Measurements from ENCODE around the gene ALG8.
"Not testable (repeated sequence)": the region's sequence is repeated elsewhere in the genome, so short reads cannot be mapped to it uniquely, and the experiment has no call there.

Gene ALG8

DNA sequence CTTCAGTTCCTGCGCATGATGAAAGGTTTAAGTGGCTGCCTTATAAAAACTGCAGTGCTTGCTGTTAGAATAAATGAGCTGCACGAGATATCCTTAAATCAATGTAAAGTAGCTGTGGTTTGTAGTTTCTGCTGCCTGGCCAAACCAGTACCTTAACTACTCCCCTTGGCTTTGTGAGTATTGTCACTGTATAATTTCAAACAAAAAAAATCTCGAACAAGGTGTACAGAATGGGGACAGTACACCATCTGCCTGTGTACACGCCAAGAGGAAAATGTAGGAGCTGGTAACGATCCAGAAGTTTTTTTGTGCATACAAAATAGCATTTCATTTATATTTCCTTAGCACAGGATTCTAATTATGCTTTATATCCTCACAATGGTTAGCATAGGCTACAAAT lies 39.2 kb downstream of the ALG8 start:
- DNase-seq = no peak

GRCh38 chr11:78099666-78100065 lies 39.8 kb downstream of the ALG8 start:
- no peak for DNase-seq

DNA sequence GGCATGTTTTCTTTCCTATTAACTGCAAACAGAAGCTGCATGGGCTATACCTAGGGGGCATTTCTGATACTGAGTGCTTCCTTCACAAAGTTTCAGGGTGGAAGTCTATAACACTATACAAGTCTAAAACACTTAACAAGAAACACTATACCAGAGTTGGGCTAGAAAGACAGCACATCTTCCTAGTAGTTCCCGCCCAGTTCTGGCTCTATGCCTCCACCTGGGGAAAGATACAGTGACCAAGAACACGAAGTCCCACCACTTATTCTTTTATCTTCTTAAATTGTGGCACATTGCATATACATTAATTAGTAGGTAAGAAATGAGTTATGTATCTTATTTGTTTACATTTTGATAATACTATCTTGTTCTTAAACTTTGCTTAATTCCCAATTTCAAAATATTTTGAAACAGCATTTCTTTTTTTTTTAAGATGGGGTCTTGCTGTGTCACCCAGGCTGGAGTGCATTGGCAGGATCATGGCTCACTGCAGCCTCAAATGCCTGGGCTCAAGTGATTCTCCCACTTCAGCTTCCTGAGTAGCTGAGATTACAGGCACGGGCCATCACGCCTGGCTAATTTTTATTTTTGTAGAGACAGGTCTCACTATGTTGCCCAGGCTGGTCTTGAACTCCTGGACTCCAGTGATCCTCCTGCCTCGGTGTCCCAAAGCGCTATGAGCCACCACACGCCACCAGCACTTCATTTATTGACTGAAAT lies 41.6 kb downstream of the ALG8 start:
- DNase-seq = no peak

GRCh38 chr11:78094250-78094649 lies 45.2 kb downstream of the ALG8 start:
- DNase-seq = no peak

- not testable (repeated sequence) for DNase-seq
These were observed 52.8 kb downstream of the ALG8 start for GRCh38 chr11:78086521-78087074.

GRCh38 chr11:78085972-78086371 lies 53.5 kb downstream of the ALG8 start:
- no peak for DNase-seq

DNA sequence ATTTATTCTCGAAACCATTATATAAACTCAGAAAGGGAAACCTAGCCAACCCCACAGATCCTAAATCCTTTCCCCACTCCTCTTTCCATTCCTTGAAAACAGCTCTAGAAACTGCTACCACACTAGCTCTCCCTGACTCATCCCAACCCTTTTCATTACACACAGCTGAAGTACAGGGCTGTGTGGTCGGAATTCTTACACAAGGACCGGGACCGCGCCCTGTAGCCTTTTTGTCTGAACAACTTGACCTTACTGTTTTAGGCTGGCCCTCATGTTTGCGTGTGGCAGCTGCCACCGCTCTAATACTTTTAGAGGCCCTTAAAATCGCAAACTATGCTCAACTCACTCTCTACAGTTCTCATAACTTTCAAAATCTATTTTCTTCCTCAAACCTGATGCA lies 54.9 kb downstream of the ALG8 start:
- DNase-seq = not testable (repeated sequence)

- no peak for DNase-seq
These were observed 56.4 kb downstream of the ALG8 start for GRCh38 chr11:78083021-78083420.

DNA sequence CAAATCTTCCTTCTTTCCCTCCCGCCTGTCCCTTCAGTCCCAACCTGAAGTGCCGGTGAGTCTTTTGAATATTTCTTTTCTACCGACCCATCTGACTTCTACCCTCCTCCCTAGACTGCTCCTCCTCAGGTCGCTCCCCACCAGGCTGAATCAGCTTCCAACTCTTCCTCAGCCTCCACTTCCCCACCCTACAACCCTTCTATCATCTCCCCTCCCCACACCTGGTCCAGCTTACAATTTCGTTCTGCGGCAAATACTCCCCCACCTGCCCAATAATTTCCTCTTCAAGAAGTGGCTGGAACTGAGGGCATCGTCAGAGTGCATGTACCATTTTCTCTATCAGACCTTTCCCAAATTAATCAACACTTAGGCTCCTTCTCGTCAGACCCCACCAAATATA lies 57.3 kb downstream of the ALG8 start:
- no peak for DNase-seq

DNA sequence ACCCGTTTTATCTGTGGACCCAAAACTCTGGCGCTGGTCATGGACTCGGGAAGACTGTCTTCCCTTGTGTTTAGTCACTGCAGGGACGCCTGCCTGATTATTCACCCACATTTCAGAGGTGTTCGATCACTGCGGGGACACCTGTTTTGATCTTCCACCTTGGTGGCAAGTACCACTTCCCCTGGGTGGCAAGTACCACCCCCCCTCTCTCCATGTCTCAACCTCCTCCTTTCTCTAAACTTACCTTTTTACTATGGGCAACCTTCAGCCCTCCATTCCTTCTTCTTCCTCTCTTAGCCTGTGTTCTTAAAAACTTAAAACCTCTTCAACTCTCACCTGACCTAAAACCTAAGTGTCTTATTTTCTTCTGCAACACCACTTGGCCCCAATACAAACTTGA lies 57.8 kb downstream of the ALG8 start:
- DNase-seq = no peak

DNA sequence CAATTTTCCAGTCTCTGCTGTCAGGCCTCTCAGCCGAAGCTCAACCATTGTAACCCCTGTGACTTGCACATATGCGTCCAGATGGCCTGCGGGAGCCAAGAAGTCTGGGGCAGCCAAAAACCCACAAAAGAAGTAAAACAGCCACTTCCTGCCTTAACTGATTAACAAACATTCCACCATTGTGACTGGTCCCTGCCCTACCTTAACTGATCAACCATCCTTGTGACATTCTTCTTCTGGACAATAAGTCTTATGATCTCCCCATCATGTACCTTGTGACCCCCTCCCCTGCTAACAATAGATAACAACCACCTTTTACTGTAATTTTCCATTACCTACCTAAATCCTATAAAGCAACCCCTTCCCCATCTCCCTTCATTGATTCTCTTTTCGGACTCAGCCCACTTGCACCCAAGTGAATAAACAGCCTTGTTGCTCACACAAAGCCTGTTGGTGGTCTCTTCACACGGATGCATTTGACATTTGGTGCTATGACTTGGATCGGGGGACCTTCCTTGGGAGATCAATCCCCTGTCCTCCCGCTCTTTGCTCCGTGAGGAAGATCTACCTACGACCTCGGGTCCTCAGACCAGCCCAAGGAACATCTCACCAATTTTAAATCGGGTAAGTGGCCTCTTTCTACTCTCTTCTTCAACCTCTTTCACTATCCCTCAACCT lies 58.5 kb downstream of the ALG8 start:
- DNase-seq = no peak

DNA sequence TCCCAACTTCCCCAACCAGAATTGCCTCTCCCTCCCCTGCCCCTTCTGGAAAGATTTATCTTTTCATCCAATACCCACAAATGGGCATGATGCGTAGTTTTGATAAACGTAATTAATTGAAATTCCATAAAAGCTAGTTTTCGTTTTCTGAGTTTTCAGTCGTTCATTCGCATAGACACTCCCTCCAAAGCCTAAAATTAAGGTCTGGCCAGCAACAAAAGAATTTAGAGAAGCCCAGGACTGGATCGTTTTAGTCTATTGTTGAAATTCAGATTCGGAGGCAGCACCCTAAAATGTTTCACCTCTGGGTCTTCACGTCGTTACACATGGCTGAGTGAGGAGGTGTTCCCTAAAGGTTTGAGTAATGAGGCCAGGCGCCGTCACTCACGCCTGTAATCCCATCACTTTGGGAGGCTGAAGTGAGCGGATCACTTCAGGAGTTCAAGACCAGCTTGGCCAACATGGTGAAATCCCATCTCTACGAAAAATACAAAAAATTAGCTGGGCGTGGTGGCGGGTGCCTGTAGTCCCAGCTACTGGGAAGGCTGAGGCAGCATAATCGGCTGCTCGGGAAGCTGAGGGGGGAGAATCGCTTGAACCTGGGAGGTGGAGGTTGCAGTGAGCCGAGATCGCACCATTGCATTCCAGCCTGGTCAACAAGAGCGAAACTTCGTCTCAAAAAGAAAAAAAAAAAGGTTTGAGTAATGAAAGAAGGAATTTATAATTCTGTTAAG lies 59.2 kb downstream of the ALG8 start:
- no peak for DNase-seq

DNA sequence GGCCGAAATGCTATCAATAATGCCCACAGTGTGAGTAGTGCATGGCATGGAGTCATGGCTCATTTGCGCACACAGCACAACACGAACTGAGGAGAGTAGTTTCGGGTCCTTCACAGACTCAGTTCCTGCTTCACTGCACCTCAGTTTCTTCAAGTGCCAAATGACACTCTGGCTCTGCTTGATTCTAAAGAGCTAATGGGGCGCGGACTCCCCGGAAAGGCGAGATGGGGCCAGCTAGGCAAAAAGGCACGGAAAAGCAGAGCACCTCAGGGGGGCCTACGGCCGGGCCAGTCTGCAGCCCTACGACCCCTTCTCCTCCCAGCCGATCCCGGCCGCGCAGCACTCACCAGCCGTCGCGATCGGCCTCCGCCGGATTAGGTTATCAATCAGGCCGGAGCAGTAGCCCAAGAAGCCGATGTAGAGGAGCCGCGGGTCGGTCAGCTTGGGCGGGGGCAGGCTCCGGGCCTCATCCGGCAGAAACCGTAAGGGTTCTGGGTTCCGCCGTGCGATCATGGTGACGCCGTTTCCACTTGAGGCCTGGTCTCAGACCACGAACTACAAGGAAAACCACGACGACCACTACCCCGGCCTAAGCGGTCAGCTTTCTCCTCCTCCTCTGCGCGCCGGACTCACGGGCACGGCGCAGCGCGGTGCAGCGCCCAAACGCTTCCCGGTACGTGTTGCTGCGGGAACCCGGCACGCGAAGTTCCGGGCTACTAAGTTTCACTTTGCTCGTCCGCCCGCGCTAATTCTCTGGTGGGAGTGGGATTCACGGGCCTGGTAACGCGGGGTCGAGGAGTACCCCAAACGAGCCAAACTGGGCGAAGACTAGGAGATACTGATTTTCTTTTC lies 60.0 kb downstream of the ALG8 start, which contains the start of gene NDUFC2:
NDUFC2 (minus strand) TSS at position 631 of the 852 bp plus-strand sequence; CDS start at position 513, 118 bp downstream.
- DNase-seq = peak; percentile 89

GRCh38 chr11:78078218-78079167 lies 60.9 kb downstream of the ALG8 start:
- DNase-seq = no peak

DNA sequence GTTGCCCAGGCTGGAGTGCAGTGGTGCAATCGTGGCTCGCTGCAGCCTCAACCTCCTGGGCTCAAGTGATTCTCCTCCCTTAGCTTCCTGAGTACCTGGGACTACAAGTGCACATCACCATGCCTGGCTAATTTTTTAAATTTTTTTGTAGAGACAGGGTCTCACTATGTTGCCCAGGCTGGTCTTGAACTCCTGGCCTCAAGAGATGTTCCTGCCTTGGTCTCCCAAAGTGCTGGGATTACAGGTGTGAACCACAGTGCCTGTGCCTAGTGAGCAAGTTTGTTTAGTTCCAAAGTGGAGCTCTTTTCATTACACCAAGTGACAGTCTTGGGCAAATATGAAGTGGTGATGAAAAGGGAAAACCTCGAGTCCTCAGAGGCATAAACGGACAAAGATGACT lies 61.8 kb downstream of the ALG8 start:
- DNase-seq = not testable (repeated sequence)

DNA sequence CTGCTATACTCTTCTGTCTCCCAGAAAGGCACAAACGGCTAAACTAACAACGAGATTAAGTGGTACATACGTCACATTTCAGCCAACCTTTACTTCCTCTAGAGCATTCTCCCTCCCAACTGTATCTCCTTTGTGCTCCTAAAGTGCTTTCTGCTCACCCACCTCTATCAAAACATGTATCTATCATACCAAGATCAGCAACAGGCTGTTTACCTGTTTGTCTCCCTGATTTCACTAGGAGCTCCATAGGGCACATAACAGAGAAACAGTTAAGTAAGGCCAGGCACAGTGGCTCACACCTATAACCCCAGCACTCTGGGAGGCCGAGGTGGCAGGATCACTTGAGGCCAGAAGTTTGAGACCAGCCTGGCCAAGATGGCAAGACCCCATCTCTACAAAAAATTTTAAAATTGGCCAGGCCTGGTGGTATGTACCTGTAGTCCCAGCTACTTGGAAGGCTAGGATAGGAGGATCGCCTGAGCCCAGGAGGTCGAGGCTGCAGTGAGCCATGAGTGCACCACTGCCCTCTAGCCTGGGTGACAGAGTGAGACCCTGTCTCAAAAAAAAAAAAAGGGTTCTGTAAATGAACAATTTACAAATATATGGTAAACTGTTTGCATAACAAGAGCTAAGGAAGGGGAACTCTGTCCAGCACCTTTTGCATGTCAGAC lies 62.6 kb downstream of the ALG8 start:
- DNase-seq = no peak

DNA sequence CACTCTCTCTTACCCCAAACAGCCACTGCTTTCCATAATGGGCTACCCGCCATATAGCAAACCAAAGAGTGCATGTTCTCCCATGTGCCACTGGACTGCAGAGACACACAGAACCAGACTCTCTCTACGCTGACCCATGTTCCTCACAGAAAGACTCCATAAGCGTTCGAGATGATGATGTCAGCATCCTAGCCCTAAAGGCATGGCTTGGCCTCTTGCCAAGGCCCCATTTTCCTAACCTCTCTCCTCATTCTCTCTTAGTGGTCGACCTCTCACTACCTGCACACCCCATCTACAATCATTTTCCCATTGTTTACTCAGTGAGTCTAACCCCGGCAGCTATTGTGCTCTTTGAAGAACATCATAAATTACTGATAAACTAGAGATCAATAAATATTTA lies 64.7 kb downstream of the ALG8 start:
- no peak for DNase-seq

DNA sequence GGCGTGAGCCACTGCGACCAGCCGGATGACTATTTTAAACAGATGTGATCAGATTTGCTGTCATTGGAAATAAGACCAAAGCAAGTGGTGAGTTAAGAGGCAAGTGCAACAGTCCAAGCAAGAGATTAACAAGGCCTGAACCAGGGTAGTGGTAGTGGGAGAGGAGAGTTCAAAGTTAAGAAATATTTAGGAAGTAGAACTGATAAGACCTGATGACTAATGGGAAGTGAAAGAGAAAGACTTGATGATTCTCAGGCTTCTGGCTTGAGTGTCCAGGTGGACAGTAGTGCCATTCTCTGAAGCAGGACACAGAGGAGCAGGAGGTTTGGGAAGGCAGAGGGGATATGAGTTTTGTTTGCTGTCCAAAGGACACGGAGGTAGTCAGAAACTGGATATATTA lies 67.0 kb downstream of the ALG8 start:
- DNase-seq = no peak

DNA sequence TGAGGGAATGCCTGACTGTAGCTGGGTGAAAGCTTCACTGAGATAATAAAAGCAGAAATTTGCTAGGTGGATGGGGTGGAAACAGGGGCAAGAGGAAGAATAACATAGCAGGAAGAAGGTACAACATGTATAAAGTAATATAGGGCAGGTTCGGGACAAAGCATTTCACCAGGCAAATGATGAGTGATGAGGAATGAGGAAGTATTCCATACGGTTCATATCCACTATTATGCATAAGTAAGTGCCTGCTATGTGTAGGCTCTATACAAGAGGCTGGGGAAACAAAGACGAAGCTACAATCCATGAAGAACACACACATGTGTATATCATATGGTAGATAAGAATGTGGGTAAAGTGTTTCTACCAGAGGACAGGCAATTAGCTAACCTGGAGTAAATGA lies 67.7 kb downstream of the ALG8 start:
- DNase-seq = no peak

GRCh38 chr11:78070621-78071020 lies 68.8 kb downstream of the ALG8 start:
- DNase-seq = no peak

DNA sequence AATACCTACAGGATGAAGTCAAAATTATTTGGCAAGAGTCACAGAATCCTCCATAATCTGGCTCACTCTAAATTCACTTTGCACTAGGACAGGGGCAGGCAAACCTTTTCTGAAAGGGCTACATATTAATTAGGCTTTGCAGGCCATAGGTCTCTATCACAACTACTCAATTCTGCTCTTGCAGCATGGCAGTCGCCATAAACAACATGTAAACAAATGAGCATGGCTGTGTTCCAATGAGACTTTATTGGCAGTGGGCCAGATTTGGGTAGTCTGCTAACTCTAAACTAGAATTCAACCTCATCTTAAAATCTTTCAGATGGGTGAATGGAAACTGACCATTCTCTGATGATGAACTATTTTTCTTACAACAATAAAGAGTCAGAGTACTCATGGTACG lies 70.0 kb downstream of the ALG8 start:
- DNase-seq = no peak
